Activated CD4-positive, alpha-beta memory T cell treated with anti-CD3 and anti-CD28 coated beads, Interleukin-2, amount 10 ng/mL, durations not matched to agents 7 days and 5 days (primary cell): ENCODE measurements around the gene SLC8A1. TPM values are rescaled to one million over a fixed set of nuclear protein-coding genes. Genes with fewer than 3 reads are reported as not detected.

ENCODE experiments used
- CTCF ChIA-PET: fragments of 350-600 bp; sonication (Branson Sonifier 250); formaldehyde crosslinking; loops from one replicate; lab custom pipeline; 2021; ENCODE audit warnings: antibody characterized with exemption, inconsistent platforms; lab: Charles Lee
- POLR2A ChIA-PET: fragments of 350-600 bp; sonication (Branson Sonifier 250); formaldehyde crosslinking; loops from one replicate; lab custom pipeline; 2021; ENCODE audit warnings: antibody characterized with exemption; lab: Charles Lee
- DNase-seq: peaks from one replicate; pipeline ENCODE4 v3.0.0-alpha.2; 2020
- H3K27ac Mint-ChIP-seq: one replicate; pipeline ENCODE4 v1.8.0; 2021; ENCODE audit warnings: mild to moderate bottlenecking, mixed read lengths
- H3K27me3 Mint-ChIP-seq: one replicate; pipeline ENCODE4 v1.8.0; 2021; ENCODE audit warnings: mixed read lengths
- H3K36me3 Mint-ChIP-seq: one replicate; pipeline ENCODE4 v1.8.0; 2021; ENCODE audit warnings: low read depth, mixed read lengths
- H3K4me1 Mint-ChIP-seq: one replicate; pipeline ENCODE4 v1.8.0; 2021; ENCODE audit warnings: mixed read lengths
- H3K4me3 Mint-ChIP-seq: one replicate; pipeline ENCODE4 v1.8.0; 2021; ENCODE audit warnings: mild to moderate bottlenecking, mixed read lengths
- H3K9me3 Mint-ChIP-seq: one replicate; pipeline ENCODE4 v1.8.0; 2021; ENCODE audit warnings: mixed read lengths
- total RNA-seq, 2 experiments: library from RNA; stranded (reverse); gene quantifications; one replicate each; pipeline ENCODE4 v1.2.3, GENCODE V29; 2021

SLC8A1 gene
- total RNA-seq, 2 experiments from 2014 or later, result 0.25 to 0.45 TPM

- Mint-ChIP-seq H3K27me3 (no peaks in the 10 kb centered on the region), H3K27ac (no peak overlapping the region), H3K36me3 (no peaks in the 10 kb centered on the region), H3K9me3 (no peaks in the 10 kb centered on the region), H3K4me3 (no peak overlapping the region), H3K4me1 (no peaks in the 10 kb centered on the region)
- POLR2A ChIA-PET, result no interaction called here
- no peak for DNase-seq
- CTCF ChIA-PET, result no interaction called here
Observed at GRCh38 chr2:40405465-40405864, 46.4 kb downstream of the SLC8A1 start.

GRCh38 chr2:40404517-40404916 is 47.4 kb downstream of the SLC8A1 start:
- no peaks in the 10 kb centered on the region for H3K9me3 Mint-ChIP-seq
- no peaks in the 10 kb centered on the region for H3K4me1 Mint-ChIP-seq
- H3K36me3 Mint-ChIP-seq, result no peaks in the 10 kb centered on the region
- no peaks in the 10 kb centered on the region for H3K27me3 Mint-ChIP-seq
- ChIA-PET POLR2A (no interaction called here), CTCF (no interaction called here)
- no peak for DNase-seq
- H3K27ac Mint-ChIP-seq, result no peak overlapping the region
- H3K4me3 Mint-ChIP-seq, result no peak overlapping the region

- no peaks in the 10 kb centered on the region for H3K4me1 Mint-ChIP-seq
- H3K27ac Mint-ChIP-seq, result no peak overlapping the region
- H3K36me3 Mint-ChIP-seq, result no peaks in the 10 kb centered on the region
- no peak overlapping the region for H3K4me3 Mint-ChIP-seq
- ChIA-PET POLR2A (no interaction called here), CTCF (no interaction called here)
- no peaks in the 10 kb centered on the region for H3K27me3 Mint-ChIP-seq
- H3K9me3 Mint-ChIP-seq, result no peaks in the 10 kb centered on the region
- no peak for DNase-seq
Observed at GRCh38 chr2:40403233-40403836, 48.6 kb downstream of the SLC8A1 start.

GRCh38 chr2:40401896-40402295 is 50.0 kb downstream of the SLC8A1 start:
- H3K27me3 Mint-ChIP-seq, result no peaks in the 10 kb centered on the region
- H3K9me3 Mint-ChIP-seq, result no peaks in the 10 kb centered on the region
- no peak overlapping the region for H3K27ac Mint-ChIP-seq
- no peaks in the 10 kb centered on the region for H3K4me1 Mint-ChIP-seq
- no peaks in the 10 kb centered on the region for H3K36me3 Mint-ChIP-seq
- ChIA-PET CTCF (no interaction called here), POLR2A (no interaction called here)
- no peak overlapping the region for H3K4me3 Mint-ChIP-seq
- DNase-seq, result no peak

GRCh38 chr2:40400336-40400953 is 51.4 kb downstream of the SLC8A1 start:
- Mint-ChIP-seq H3K27ac (no peak overlapping the region), H3K4me3 (no peak overlapping the region), H3K9me3 (no peaks in the 10 kb centered on the region), H3K4me1 (no peaks in the 10 kb centered on the region), H3K36me3 (no peaks in the 10 kb centered on the region), H3K27me3 (no peaks in the 10 kb centered on the region)
- ChIA-PET POLR2A (no interaction called here), CTCF (no interaction called here)
- DNase-seq, result no peak

GRCh38 chr2:40397765-40398164 is 54.1 kb downstream of the SLC8A1 start:
- POLR2A ChIA-PET, result no interaction called here
- Mint-ChIP-seq H3K4me1 (no peaks in the 10 kb centered on the region), H3K36me3 (no peaks in the 10 kb centered on the region), H3K27ac (no peak overlapping the region), H3K4me3 (no peak overlapping the region), H3K9me3 (no peaks in the 10 kb centered on the region), H3K27me3 (no peaks in the 10 kb centered on the region)
- no peak for DNase-seq
- CTCF ChIA-PET, result no interaction called here

- H3K27ac Mint-ChIP-seq, result no peak overlapping the region
- ChIA-PET POLR2A (no interaction called here), CTCF (no interaction called here)
- no peaks in the 10 kb centered on the region for H3K4me1 Mint-ChIP-seq
- no peak overlapping the region for H3K4me3 Mint-ChIP-seq
- H3K27me3 Mint-ChIP-seq, result no peaks in the 10 kb centered on the region
- no peaks in the 10 kb centered on the region for H3K9me3 Mint-ChIP-seq
- no peak for DNase-seq
- H3K36me3 Mint-ChIP-seq, result no peaks in the 10 kb centered on the region
Observed at GRCh38 chr2:40396124-40396523, 55.8 kb downstream of the SLC8A1 start.

GRCh38 chr2:40395169-40396073 is 56.5 kb downstream of the SLC8A1 start:
- ChIA-PET POLR2A (no interaction called here), CTCF (no interaction called here)
- no peak for DNase-seq
- no peaks in the 10 kb centered on the region for H3K9me3 Mint-ChIP-seq
- no peaks in the 10 kb centered on the region for H3K4me1 Mint-ChIP-seq
- no peak overlapping the region for H3K27ac Mint-ChIP-seq
- no peak overlapping the region for H3K4me3 Mint-ChIP-seq
- H3K27me3 Mint-ChIP-seq, result no peaks in the 10 kb centered on the region
- no peaks in the 10 kb centered on the region for H3K36me3 Mint-ChIP-seq

- ChIA-PET CTCF (no interaction called here), POLR2A (no interaction called here)
- Mint-ChIP-seq H3K27me3 (no peaks in the 10 kb centered on the region), H3K4me3 (no peak overlapping the region), H3K4me1 (no peaks in the 10 kb centered on the region), H3K9me3 (no peaks in the 10 kb centered on the region), H3K27ac (no peak overlapping the region), H3K36me3 (no peaks in the 10 kb centered on the region)
- DNase-seq, result no peak
Observed at GRCh38 chr2:40394597-40394996, 57.3 kb downstream of the SLC8A1 start.

GRCh38 chr2:40394031-40394430 is 57.9 kb downstream of the SLC8A1 start:
- H3K9me3 Mint-ChIP-seq, result no peaks in the 10 kb centered on the region
- no peaks in the 10 kb centered on the region for H3K36me3 Mint-ChIP-seq
- no peak overlapping the region for H3K27ac Mint-ChIP-seq
- no peak overlapping the region for H3K4me3 Mint-ChIP-seq
- H3K4me1 Mint-ChIP-seq, result no peaks in the 10 kb centered on the region
- DNase-seq, result no peak
- POLR2A ChIA-PET, result no interaction called here
- CTCF ChIA-PET, result no interaction called here
- H3K27me3 Mint-ChIP-seq, result no peaks in the 10 kb centered on the region

GRCh38 chr2:40388161-40388560 is 63.7 kb downstream of the SLC8A1 start:
- no peaks in the 10 kb centered on the region for H3K27me3 Mint-ChIP-seq
- no peaks in the 10 kb centered on the region for H3K36me3 Mint-ChIP-seq
- H3K9me3 Mint-ChIP-seq, result no peaks in the 10 kb centered on the region
- no peak overlapping the region for H3K4me3 Mint-ChIP-seq
- H3K4me1 Mint-ChIP-seq, result no peaks in the 10 kb centered on the region
- no peak overlapping the region for H3K27ac Mint-ChIP-seq
- DNase-seq, result no peak
- ChIA-PET POLR2A (no interaction called here), CTCF (no interaction called here)

- Mint-ChIP-seq H3K36me3 (no peaks in the 10 kb centered on the region), H3K9me3 (peaks cover 7% of the 10 kb centered on the region), H3K27ac (no peak overlapping the region), H3K4me3 (no peak overlapping the region), H3K27me3 (no peaks in the 10 kb centered on the region), H3K4me1 (no peaks in the 10 kb centered on the region)
- ChIA-PET CTCF (no interaction called here), POLR2A (no interaction called here)
- DNase-seq, result no peak
Observed at GRCh38 chr2:40386177-40386576, 65.7 kb downstream of the SLC8A1 start.

GRCh38 chr2:40384714-40385113 is 67.2 kb downstream of the SLC8A1 start:
- Mint-ChIP-seq H3K27me3 (no peaks in the 10 kb centered on the region), H3K4me1 (no peaks in the 10 kb centered on the region), H3K4me3 (no peak overlapping the region), H3K36me3 (no peaks in the 10 kb centered on the region), H3K9me3 (peaks cover 7% of the 10 kb centered on the region), H3K27ac (no peak overlapping the region)
- CTCF ChIA-PET, result no interaction called here
- POLR2A ChIA-PET, result no interaction called here
- no peak for DNase-seq
